Measurements from ENCODE around the gene FRMPD1.

Gene FRMPD1

DNA sequence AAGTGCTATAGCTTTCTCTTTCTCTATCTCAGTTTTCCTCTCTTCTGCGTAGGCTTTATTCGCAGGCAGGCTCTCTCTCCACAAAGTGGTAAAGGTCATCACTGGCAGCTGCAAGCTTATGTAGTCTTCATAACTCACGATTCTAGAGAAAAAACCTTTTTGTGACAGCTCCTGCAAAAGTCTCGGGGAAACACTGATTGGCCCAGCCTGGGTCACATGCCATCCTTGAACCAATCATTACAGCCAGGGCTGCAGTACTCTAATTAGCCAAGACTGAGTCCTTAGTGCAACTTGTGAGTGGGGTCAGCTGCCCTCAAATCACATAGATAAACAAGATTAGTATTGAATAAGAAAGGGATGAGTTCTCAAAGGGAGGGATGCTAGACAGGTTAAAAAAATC lies 18.3 kb upstream of the FRMPD1 start:
- no peak for DNase-seq

DNA sequence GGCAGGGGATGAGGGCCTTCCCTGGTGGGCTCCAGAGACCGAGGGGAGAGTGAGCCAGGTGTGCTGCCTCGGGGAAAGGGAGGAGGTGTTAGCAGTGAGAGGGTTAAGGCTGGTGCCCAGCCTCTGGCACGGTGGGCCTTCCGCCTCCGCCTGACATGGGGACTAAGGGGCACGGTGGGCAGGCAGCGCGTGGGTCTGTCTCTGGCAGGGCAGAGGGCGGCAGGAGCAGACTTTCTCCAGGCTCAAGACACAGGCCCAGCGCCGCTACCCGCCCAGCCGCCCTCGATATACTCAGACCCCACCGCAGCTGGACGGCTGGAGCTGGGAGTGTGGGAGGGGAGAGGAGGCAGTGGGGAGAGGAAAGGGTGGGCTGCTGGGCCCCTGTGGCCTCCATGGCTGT lies 14.9 kb upstream of the FRMPD1 start:
- no peak for DNase-seq

DNA sequence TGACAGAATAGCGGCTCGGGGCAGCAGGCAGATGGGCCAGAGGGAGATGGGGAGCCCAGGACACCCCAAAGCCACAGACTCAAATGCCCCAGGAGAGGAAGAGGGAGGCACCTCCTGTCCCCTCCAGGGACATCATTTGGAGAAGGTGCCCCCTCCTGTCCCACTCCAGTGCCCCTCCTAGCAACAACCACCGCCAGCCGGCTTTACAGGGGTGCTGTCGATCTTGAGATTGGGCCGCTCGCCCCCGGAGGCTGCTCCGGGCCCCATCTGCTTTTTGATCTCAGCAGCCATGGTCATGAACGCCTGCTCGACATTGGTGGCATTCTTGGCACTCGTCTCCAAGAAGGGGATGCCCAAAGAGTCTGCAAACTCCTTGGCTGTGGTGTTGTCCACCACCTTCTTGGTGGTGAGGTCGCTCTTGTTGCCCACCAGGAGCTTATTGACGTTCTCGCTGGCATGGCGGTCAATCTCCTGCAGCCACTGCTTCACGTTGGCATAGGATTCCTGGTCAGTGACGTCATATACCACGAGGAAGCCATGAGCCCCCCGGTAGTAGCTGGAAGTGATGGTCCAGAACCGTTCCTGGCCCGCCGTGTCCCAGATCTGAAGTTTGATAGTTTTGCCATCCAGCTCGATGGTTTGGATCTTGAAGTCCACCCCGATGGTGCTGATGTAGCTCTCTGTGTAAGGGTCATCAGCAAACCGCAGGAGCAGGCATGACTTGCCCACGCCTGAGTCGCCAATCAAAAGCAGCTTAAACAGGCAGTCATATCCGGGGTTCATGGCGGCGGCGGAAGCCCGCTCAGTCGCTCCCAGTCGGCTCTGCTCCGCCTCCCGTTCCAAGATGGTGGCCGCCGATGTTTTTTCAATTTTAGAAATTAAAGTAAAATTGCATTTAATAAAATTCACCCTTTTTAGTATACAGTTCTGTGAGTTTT lies 14.0 kb upstream of the FRMPD1 start:
- DNase-seq, result no peak

DNA sequence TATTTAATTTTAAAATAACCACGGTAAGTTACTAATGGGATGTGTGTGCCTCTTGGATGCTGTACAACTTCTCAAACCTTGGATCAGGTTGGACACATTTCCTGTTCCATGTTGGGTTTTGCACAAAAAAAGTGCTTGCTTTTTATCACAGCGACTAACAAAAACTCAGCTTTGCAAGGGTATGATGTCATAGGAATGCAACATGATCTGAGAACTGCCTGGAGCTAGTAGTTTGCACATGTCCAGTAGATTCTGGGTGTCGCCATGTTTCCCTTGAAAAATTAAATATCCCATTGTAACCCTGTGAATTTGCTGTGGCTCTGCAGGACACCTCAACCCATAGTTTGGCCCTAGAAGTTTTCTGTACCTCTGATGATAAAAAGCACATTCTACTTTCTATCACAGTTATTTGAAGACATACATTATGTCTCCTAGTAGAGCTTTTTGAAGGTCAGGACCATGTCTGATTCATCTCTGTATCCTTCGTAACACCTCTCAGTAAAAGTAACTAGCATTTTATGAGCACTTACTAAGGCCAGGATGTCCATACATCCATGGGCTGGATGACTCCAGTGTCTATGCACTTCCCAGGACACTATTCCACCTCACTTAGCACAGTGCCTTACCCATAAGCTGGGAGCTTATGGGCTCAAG lies 11.5 kb upstream of the FRMPD1 start:
- DNase-seq, result no peak

DNA sequence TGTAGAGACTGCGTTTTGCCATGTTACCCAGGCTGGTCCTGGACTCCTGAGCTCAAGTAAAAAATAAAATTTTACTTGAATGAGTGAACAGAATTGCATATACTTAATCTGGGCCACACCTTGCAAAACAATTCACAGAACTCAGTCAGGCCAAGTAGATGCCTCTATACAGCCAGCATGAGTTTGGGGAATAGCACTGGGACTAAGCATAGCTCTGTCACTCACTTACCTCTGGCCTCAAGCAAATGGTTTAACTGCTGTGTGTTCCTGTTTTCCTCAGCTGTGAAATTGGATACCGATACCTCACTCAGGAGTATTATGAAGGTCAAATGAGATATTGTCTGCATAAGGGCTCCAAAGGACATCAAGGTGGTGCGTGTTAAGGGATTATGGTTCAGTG lies 10.9 kb upstream of the FRMPD1 start:
- DNase-seq, result no peak

DNA sequence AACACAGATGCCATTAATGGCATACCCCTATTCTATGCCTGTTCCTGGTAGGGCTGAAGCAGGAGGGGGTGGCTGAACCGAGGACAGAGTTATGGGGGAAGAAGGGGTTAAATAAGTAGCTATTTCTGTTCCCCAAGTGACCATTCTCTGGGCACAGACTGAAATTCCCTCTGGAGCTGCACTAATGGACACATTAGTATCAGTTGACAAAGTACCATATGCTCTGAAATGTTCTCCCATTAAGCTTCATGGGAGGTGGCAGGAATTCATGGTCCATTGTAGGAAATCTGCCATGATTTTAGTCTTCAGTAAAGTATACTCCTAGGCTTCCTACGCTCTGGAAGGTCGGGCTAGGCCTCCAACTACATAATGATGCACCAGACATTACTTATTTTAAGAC lies 10.5 kb upstream of the FRMPD1 start:
- DNase-seq, result no peak

DNA sequence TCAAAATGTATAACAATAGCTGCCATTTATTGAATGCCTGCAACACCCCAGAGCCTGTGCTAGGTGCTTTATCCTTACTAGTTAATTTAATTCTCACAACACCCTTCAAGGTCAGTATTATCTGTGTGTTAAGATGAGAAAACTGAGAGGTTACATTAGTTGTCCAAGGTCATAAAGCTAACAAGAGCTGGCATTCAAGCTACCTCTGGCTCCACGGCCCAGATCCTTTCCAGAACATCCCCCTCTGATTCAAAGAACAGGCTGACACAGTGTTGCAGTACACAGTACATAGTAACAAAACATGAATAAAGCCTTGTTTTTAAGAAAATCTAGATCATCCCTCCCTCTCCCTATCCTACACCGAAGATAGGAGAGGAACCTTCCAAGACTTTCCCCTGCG lies 9.4 kb upstream of the FRMPD1 start:
- no peak for DNase-seq

DNA sequence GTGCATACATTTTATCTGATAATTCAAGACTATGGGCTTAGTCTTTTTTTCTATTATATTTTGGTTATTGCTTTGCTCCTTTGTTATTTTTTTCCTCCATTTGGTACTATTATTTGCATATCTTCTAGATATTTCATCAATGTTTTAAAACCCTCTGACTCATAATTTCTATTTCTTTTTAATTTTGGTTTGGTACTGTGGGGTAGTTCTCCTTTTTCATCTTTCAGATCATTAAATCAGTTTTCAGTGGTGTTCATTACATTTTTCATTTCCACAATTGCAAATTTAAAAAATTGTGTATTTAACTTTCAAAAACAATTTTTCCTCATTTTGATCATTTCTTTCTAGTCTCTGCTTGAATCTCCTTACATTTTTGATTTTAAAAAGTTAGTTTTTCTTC lies 7.5 kb upstream of the FRMPD1 start:
- no peak for DNase-seq

DNA sequence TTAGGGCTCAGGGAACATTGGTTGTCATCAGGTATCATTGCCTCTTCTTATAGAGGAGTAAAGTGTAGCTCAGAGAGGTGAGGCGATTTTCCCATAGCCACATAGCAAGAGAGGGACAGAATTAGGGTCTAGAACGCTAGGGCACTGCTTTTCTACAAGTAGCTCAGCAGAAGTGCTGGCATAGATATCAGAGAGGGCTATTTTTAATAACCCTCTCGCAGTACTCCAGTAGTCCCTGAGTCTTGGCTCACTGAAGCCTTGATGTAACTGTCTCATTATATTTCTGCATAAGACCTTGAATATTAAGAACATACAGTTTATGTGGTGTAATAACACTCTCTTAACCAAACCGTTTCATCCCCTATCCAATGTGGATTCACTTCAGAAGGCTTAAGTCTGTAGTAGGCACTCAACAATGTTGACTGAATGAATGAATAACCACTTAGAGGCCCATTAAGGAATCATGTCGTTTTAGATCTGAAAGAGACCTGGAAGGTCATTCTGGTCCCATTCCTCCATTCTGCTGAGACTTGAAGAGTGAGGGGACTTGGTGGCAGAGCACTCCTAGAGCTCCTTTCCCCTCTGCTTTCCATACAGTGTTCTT lies 4.7 kb upstream of the FRMPD1 start:
- DNase-seq, result no peak

DNA sequence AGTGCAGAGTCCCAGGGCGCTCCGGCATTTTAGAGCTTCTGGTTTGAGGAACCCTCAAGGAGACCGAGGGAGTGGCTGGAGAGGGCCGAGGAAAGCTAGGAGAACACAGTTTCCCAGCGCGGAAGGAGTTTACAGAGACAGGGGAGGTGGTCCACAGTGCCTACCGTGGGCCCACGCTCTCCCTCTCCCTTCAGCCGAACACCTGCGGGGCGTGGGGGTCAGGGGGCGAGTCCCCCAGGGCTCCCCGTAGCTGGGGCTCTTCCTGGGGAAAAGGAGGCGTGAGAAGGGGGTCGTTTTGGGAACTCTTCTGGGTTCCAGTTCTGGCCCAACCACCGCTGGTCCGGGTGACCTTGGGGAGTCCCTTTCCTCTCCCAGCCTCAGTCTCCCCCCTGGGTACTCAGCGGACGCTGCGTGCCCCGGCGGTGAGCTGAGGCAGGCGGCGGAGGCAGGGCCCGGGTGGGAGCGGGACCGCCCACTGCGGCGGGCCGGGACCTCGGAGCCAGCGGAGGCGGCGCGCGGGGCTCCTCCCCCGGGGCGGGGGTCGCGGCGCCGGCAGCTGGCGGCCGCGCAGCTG lies 368 bp upstream of the FRMPD1 start:
- no peak for DNase-seq

DNA sequence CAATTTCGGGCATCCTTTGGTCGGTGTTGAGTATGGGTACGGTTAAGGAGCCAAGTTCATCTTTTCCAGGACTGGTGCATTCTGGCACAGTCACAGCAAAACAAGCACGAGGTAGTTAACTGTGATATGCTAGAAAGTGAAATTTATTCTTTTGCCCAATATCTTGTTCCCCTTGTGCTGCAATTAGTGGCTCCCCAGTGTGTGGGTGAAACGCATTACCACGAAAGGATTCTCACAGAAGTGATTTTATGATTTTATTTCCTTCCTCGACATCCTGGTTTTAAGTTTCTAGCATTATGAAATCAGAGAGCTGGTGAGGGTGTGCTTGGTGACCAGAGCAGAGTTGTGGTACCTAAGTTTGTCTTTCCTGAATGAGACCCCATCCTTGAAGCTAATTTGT lies 1.5 kb downstream of the FRMPD1 start:
- no peak for DNase-seq

DNA sequence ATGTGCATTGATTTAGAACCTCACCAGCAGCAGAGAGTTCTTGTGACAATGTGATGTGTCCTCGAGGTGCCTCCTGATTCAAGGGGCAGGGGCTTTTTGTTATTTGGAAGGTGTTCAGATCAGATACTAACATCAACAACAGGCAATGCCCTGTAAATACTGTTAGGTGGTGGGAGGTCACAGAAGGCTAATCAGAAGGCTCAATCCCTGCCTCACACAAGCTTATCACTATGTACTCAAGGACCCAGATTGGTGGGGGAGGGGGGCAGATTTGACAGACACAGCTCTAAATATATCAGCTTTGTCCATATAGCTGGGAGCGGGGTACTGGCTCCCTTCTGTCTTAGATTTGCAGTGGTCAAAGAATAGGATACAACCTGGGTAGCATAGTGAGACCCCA lies 2.6 kb downstream of the FRMPD1 start:
- DNase-seq, result no peak

DNA sequence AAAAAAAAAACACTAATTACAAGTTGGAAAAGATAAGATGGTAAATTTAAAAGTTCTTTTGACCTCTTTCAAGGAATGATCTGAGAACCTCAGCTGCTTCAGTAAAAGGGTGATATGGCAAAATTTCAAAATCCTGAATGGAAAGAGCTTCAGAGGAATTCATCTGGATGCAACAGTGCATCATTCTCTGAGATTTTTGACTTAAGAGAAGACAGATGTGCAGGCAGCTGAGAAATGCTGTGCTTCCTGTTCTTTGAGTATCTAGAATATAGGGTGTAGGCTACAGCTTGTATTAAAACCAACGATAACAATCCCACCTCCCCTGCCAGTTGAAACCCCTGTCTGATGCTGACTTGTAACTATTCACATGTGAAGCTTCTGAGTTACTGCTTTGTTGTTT lies 6.2 kb downstream of the FRMPD1 start:
- no peak for DNase-seq

DNA sequence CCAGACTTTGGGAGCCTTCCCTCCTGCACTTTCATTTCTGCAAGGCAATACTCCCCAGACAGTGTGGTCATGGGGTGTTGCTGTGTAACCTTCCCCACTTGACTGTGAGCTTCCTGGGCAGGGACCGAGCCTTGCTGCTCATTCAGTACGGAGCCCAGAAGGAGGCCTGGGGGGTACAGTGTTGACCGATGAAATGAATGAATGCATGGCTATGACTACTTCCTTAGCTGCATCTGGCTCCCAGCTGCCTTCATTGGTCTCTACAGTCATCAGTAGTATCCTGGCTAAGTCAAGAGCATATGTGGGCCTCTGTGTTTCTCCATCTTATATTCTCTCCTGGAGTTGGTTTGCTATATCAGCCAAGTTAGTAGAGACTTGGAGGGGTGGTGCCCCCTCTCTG lies 9.9 kb downstream of the FRMPD1 start:
- no peak for DNase-seq

DNA sequence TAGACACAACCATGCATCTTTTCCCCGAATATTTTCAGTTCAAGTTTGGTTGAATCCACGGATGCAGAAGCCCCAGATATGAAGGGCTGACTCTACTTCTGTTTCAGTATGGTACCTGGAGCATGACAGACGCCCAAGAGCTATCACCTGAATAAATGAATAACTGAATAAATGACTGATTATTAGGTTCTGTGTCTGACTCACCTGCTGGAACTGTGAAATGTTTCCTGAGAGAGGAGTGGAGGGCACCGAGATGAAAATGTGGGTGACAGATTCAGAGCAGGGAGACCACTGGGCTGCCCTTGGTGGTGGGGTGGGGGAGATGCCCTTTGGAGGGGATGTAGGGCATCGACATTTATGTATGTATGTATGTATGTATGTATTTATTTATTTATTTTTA lies 13.2 kb downstream of the FRMPD1 start:
- no peak for DNase-seq

DNA sequence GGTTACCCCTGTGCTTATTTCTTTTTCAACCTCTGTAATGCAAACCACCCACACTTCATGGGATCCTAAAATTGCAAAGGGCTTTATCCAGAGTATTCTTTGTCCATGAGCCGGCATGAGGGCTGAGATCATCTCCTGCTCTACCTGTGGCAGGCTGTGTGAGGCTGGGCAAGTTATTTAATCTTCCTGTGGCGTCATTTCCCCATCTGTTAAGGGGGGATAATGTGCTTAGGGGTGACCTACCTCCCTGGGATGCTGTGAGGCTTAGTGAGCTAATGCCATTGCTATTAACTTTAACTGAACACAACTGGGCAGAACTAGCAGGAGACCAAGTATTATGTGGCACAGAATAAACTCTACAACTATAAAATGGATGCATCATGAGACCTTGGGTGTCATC lies 17.0 kb downstream of the FRMPD1 start:
- DNase-seq, result no peak

DNA sequence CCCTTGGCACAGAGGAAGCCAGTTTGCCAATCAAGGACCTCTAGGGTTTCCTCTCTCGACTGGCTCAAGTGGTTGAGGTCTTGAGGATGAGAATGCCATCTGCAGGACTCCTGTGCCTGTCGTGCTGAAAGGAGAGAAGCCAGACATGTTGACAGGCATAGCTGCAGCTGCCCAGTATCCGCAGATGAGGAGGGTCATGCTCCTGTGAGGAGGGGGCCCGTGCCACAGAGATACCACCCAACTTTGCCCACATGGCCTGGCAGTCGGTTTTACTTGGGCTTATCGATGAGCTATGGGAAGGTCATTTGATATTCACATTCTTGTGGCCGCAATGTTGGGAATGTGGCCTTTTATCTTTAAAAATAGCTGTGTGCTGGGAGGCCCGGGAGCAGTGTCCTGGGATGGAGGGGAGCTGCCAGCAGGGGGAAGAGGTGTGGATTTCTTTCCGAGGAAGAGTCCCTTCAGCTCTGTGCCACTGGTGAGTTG lies 17.4 kb downstream of the FRMPD1 start:
- no peak for DNase-seq

DNA sequence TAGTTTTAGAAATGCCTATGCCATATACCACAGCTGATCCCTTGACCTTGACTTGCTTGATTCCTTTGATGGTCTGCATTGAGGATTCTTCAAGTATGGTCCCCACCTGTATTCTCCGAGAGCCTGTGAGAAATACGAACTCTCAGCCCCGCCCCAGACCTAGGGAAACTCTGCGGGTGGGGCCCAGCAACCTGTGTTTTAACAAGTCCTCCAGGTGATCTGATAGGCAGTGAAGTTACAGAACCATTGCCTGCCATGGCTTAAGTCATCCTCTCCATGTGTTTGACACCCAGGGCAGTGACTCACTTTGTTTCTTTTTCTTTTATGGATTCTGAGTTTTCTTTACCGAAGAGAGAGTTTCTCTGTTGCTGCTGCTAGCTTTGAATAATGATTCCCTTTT lies 18.5 kb downstream of the FRMPD1 start:
- no peak for DNase-seq

DNA sequence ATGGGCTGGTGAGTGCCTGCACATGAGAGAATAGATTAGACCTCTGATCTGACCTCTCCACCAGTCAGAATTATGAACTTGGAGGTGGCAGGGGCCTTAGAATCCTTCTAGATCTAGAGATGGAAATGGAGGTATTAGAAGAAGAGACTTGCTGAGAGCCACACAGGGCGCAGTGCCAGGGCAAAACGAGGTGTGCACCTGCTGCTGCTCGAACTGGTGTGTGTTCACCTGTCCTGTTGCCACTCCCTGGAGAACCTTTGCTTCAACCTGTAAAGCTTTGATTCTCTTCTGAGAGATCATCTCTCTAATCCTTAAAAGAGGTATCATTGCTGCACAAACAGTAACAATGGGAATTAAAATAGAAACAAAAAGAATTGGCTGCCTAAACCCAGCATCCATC lies 24.9 kb downstream of the FRMPD1 start:
- DNase-seq, result no peak

DNA sequence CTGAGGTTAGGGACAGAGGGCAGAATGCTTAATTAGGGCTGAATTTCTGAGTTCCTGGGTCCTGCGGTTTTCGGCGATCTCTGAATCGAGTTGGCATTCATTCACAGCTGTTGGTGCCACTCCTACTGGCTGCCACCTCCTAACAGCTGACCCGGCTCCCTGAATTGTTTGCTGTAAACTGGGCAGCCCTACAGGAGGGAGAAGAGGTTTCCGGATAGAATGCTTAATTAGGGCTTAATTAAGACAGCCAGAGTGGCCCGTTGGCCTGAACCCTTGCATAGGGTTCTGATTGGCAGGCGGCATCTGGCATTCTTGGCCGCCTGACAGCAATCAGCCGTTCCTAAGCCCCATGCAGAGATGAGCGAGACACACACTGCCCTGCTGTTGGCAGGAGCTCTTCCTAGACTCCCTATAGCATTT lies 25.7 kb downstream of the FRMPD1 start:
- no peak for DNase-seq

DNA sequence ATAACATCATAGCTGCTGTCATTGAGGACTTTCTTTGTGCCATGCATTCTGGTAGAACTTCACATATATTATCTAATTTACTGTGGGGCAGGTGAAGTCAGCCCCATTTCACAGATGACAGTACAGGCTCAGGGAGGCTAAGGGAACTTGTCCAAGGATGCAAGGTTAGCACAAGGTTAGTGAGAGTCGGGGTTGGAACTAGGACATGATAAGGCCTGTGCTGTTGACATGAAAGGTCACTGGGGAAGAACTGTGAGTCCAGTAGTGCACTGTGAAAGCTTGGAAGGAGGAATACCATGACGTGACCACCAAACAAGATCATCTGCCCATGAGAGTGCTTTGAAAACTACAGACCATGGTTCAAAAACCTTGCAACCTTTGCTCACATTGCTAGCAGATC lies 26.7 kb downstream of the FRMPD1 start:
- DNase-seq, result no peak

DNA sequence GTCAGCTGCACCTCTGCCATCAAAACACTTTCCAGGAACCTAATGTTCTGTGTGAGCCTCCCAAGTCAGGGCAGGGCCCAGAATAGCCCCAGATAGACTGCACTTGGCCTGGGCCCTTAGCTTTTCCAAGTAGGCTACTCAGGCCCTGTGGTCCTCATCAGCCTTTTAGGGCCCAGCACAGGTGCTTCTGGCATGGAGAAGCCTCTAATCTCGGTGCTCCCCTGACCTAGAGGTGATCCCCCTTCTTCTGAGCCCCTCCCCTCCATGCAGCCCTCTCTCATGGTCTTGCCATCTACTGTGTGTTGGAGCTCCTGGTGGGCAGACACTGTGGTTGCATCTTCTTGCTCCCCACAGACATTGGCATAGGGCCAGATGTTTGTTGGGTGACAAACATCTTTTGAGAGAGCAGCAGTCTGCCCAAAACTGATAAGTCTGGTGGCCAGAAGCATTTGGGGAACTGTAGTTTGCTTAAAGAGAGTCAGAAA lies 28.1 kb downstream of the FRMPD1 start:
- no peak for DNase-seq

DNA sequence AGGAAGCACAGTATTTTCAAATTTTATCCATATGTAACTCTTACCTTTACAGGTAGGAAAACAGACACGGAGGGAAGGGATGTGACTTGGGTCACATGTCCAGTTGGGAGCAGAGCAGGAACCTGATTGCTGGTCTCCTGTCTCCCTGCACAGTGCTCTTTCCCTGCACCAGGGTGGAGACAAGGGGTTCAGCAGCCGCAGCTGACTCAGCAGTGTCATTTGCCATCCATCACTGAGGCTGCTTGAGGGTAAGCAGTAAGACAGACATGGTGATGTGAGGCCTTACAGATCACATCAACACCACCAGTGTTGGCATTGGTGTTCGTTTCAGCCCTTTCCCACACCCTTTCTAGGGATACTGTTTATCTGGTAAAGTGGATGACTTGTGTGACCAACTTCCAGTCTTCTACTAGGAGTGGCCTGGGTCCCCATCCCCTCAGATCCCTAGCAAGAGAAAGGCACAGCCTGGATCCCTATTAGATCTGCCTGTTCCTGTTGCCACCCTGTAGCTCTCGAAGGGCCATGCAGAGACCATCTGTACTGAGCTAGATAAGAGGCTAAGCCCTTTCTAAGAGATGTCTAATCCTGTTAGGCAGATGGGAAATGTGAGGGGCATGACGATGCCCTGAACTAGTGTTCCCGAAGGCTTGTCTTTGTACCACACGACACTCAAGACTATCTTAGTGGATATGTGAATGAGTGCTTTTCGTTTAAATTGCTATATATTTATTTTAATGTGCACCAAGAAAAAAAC lies 29.1 kb downstream of the FRMPD1 start:
- no peak for DNase-seq
